ENCODE data around the gene SIRPB1.

The SIRPB1 gene

GRCh38 chr20:1654996-1655395 lies 35.2 kb upstream of the SIRPB1 start:
- H3K36me3 Mint-ChIP-seq (ENCODE audit: low read depth) = no peaks in the 10 kb centered on the region
- no peak overlapping the region for H3K27ac Mint-ChIP-seq
- H3K9me3 Mint-ChIP-seq = peaks cover 2% of the 10 kb centered on the region
- TF ChIP-seq, protein P1, sequence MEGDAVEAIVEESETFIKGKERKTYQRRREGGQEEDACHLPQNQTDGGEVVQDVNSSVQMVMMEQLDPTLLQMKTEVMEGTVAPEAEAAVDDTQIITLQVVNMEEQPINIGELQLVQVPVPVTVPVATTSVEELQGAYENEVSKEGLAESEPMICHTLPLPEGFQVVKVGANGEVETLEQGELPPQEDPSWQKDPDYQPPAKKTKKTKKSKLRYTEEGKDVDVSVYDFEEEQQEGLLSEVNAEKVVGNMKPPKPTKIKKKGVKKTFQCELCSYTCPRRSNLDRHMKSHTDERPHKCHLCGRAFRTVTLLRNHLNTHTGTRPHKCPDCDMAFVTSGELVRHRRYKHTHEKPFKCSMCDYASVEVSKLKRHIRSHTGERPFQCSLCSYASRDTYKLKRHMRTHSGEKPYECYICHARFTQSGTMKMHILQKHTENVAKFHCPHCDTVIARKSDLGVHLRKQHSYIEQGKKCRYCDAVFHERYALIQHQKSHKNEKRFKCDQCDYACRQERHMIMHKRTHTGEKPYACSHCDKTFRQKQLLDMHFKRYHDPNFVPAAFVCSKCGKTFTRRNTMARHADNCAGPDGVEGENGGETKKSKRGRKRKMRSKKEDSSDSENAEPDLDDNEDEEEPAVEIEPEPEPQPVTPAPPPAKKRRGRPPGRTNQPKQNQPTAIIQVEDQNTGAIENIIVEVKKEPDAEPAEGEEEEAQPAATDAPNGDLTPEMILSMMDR (IDR thresholded peaks at IDR 0.05; ENCODE audit: unreplicated experiment in 3 of 3) = no peak
- H3K27me3 Mint-ChIP-seq (ENCODE audit: low read depth) = peaks cover 3% of the 10 kb centered on the region
- H3K4me1 Mint-ChIP-seq = no peaks in the 10 kb centered on the region
- H3K4me3 Mint-ChIP-seq = no peak overlapping the region

DNA sequence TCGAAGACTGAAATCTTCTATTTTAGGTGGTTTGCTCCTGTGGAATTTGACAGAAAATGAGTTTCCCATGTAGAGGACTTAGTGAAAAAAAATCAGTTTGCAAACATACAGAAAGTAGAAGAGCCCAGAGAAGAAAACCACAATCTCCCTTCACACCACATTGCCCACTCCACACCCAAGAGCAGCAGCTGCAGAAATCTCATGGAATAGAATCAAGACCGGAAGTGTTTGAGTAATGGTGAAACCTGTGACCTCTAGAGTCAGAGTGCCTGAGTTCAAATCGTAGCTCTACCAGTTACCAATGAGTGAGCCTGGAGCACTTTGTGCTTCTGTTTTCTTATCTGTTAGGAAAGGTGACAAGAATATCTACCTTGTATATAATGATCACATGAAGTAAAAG lies 33.2 kb upstream of the SIRPB1 start:
- Mint-ChIP-seq H3K4me3 (no peak overlapping the region), H3K27me3 (ENCODE audit: low read depth) (no peaks in the 10 kb centered on the region), H3K36me3 (ENCODE audit: low read depth) (no peaks in the 10 kb centered on the region), H3K27ac (no peak overlapping the region), H3K9me3 (peaks cover 2% of the 10 kb centered on the region), H3K4me1 (no peaks in the 10 kb centered on the region)
- TF ChIP-seq, protein P1 (IDR thresholded peaks at IDR 0.05; ENCODE audit: unreplicated experiment in 3 of 3) = no peak

DNA sequence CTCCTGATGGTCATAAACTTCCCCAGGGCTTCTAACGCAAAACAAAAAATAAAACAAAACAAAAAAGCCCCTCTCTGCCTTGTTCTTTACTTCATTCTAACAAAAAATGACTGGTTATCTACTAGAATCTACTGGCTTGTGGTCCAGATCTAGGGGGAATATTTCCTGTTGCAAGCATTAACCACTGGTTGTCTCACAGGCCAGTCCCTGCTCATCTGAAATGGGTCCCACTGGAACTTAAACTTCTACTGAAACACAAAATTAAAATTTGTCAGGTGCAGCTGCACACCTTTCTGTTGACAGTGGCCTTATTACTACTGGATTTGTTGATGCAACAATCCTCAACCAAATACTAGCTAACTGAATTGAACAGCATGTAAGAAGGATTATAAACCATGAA lies 32.3 kb upstream of the SIRPB1 start:
- no peaks in the 10 kb centered on the region for H3K4me1 Mint-ChIP-seq
- no peak overlapping the region for H3K27ac Mint-ChIP-seq
- H3K36me3 Mint-ChIP-seq (ENCODE audit: low read depth) = no peaks in the 10 kb centered on the region
- H3K27me3 Mint-ChIP-seq (ENCODE audit: low read depth) = no peaks in the 10 kb centered on the region
- no peak overlapping the region for H3K4me3 Mint-ChIP-seq
- H3K9me3 Mint-ChIP-seq = peaks cover 2% of the 10 kb centered on the region
- TF ChIP-seq, protein P1 (IDR thresholded peaks at IDR 0.05; ENCODE audit: unreplicated experiment in 3 of 3) = no peak

DNA sequence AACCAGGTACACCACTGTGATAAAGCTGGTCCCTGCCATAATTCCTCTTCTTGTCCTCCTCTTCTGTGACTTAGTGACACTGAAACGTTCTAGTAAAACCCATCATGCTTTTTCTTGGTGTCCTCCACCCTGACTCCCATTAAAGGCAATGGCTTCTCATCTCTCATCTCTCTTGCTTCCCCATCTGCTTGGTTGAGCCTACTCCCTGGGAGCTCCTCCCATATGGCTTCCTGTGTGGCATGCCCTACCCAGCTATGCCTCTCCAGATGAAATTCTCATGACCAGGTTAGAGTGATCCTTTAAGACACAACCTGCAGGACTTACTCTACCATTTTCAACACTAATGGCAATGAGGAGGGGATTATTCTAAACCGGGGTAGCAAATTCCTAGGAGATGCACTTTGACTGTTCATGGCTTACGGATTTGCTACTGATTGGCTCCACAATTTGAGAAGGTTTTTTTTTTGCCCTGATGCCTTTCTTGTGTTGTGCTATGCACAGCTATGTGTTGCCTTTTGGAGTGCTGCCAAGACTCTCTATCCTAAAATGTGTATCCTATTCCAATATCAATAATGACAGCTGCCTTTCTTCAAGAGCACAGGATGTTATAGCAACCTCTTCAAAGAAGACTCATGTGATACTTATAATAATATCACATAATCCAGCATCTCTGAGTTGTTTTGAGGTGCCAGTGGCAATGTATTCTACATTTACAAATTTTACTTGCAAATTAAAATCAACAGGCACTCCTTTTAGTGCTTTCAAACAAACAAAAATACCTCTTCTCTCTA lies 31.7 kb upstream of the SIRPB1 start:
- no peaks in the 10 kb centered on the region for H3K36me3 Mint-ChIP-seq (ENCODE audit: low read depth)
- H3K27ac Mint-ChIP-seq = no peak overlapping the region
- TF ChIP-seq, protein P1 (IDR thresholded peaks at IDR 0.05; ENCODE audit: unreplicated experiment in 3 of 3) = no peak
- H3K4me3 Mint-ChIP-seq = no peak overlapping the region
- no peaks in the 10 kb centered on the region for H3K4me1 Mint-ChIP-seq
- no peaks in the 10 kb centered on the region for H3K27me3 Mint-ChIP-seq (ENCODE audit: low read depth)
- H3K9me3 Mint-ChIP-seq = peaks cover 2% of the 10 kb centered on the region

DNA sequence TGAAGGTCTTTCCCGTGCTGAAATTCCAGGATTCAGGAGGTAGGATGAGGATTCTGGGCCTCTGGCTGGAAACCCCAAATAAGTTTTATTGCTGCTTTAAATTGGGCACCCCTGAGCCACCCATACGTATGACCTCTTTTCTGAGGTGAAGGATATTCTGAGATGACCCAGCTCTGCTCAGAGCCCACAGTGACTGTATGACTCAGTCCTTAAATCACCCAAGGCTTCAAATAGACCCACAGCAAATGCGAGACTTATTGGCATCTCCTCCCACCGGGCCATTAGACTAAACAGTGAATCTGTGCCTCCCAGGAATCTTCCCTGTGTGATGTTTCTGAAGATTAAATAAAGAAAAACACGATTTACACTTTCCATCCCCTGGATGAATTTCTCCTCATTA lies 28.3 kb upstream of the SIRPB1 start:
- no peaks in the 10 kb centered on the region for H3K36me3 Mint-ChIP-seq (ENCODE audit: low read depth)
- H3K4me1 Mint-ChIP-seq = no peaks in the 10 kb centered on the region
- TF ChIP-seq, protein P1 (IDR thresholded peaks at IDR 0.05; ENCODE audit: unreplicated experiment in 3 of 3) = no peak
- H3K27ac Mint-ChIP-seq = no peak overlapping the region
- peaks cover 2% of the 10 kb centered on the region for H3K9me3 Mint-ChIP-seq
- H3K27me3 Mint-ChIP-seq (ENCODE audit: low read depth) = no peaks in the 10 kb centered on the region
- no peak overlapping the region for H3K4me3 Mint-ChIP-seq

DNA sequence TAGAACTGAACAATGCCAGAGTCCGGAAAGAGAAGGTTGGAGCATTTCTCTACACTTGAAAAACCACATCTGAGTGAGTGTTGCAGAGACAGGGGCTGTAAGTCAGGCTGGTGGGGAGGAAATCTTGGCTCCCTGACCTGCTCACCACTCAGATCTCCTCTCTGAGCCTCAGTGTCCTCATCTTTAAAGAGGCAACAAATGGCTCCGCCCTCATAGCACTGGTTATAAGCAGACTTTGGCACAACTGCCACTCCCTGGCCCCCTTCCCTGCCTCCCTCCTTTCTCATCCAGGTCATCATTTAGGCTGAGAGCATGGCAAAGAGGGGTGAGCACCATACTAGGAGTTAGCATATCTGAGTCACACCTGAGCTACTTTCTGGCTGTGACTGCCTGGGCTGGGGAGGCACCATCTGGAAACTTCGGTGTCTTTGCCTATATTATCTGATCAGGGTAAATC lies 27.2 kb upstream of the SIRPB1 start:
- TF ChIP-seq, protein P1 (IDR thresholded peaks at IDR 0.05; ENCODE audit: unreplicated experiment in 3 of 3) = no peak
- H3K4me3 Mint-ChIP-seq = no peak overlapping the region
- no peaks in the 10 kb centered on the region for H3K4me1 Mint-ChIP-seq
- H3K9me3 Mint-ChIP-seq = no peaks in the 10 kb centered on the region
- H3K27ac Mint-ChIP-seq = no peak overlapping the region
- no peaks in the 10 kb centered on the region for H3K27me3 Mint-ChIP-seq (ENCODE audit: low read depth)
- H3K36me3 Mint-ChIP-seq (ENCODE audit: low read depth) = no peaks in the 10 kb centered on the region
